ENCODE measurements around the gene FDXR. TPM values are rescaled to one million over a fixed set of nuclear protein-coding genes. Genes with fewer than 3 reads are reported as not detected.

Gene FDXR
- total and polyA plus RNA-seq, 2 donors (not counting 1 experiment from before 2014, with no cell fraction given) = 4.6 to 7.0 TPM

DNA sequence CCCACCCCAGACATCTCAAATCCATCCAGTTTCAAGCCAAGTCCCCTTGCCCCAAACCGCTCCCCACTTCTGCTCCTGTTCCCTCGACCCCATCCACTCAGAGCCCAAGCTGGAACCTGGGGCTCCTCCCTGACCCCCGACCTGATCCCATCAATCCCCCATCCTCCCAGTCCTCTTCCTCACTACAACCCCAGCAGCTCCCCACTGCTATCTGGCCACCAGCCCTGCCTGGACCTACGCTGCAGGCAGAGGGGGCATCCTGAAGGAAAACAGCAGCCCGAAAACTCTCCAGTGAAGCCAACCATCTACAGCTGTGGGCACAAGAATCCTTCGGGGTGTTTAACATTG is 3.9 kb downstream of the FDXR start:
- intact Hi-C loops (cut with micrococcal nuclease) = no loop called here
- H2AFZ ChIP-seq (ENCODE audit: insufficient read depth, low read depth, low read length, poor library complexity, severe bottlenecking) = no peak overlapping the region
- peaks cover 10 to 18% of the 10 kb centered on the region in 2 donors for H3K4me1 ChIP-seq (ENCODE audit: control insufficient read depth in 2 of 2, insufficient read depth in 2 of 2, low read length in 2 of 2)
- H3K9ac ChIP-seq (ENCODE audit: low read length) = no peak overlapping the region
- no peaks in the 10 kb centered on the region for H3K27me3 Mint-ChIP-seq
- POLR2A ChIA-PET = no interaction called here
- no peaks in the 10 kb centered on the region for H3K9me3 ChIP-seq (ENCODE audit: control extremely low read depth in 1 of 3, control insufficient read depth in 2 of 3, insufficient read depth in 1 of 3, low read length in 2 of 3)
- no peaks in the 10 kb centered on the region for H3K36me3 ChIP-seq (replicated peaks in 1 of 2; ENCODE audit: control extremely low read depth in 1 of 2, control insufficient read depth in 1 of 2, extremely low read depth in 1 of 2, insufficient read depth in 2 of 2, low read length in 1 of 2)
- peaks cover 0 to 6% (median 0%) of the 10 kb centered on the region in 4 experiments for H3K27me3 ChIP-seq (replicated peaks in 1 of 4; ENCODE audit: control extremely low read depth in 1 of 4, control insufficient read depth in 3 of 4, insufficient read depth in 4 of 4, low read length in 3 of 4)
- ATAC-seq (ENCODE audit: low read depth) = no peak
- H3K4me2 ChIP-seq (replicated peaks; ENCODE audit: low read depth, low read length, poor library complexity, severe bottlenecking) = no peak overlapping the region
- H3K4me3 ChIP-seq (ENCODE audit: control extremely low read depth in 1 of 5, extremely low read depth in 1 of 5, insufficient read depth in 1 of 5, low read depth in 2 of 5, low read length in 4 of 5) = no peak overlapping the region
- CTCF ChIA-PET = interaction anchor here (0.9 kb wide), 1 partner anchor 131 kb away, joined by 4 read pairs; no protein-coding TSS in a partner anchor
- no peaks in the 10 kb centered on the region for H3K9me3 Mint-ChIP-seq (ENCODE audit: insufficient read depth)
- H3K27ac Mint-ChIP-seq = no peak overlapping the region
- no peak overlapping the region for H3K4me3 Mint-ChIP-seq
- no peak for DNase-seq
- TF ChIP-seq EZH2 (IDR thresholded peaks at IDR 0.05; ENCODE audit: borderline replicate concordance, insufficient read depth, low read depth, low read length, poor library complexity, severe bottlenecking) = no peak
- no peak for TF ChIP-seq CTCF (IDR thresholded peaks at IDR 0.05)
- 93% methylated on average over 6 of the region's 6 CpGs for WGBS (ENCODE audit: insufficient coverage)
- H3K79me2 ChIP-seq (ENCODE audit: control insufficient read depth, insufficient read depth, low read length) = peaks cover 8% of the 10 kb centered on the region
- H4K20me1 ChIP-seq (ENCODE audit: control insufficient read depth, insufficient read depth, low read length, poor library complexity, severe bottlenecking) = no peaks in the 10 kb centered on the region
- peaks cover 12% of the 10 kb centered on the region for H3K4me1 Mint-ChIP-seq
- no peak overlapping the region for H3K27ac ChIP-seq (ENCODE audit: low read length in 2 of 2)

GRCh38 chr17:74868251-74868907 is 4.4 kb downstream of the FDXR start:
- Histone ChIP-seq H3K4me3 (ENCODE audit: control extremely low read depth in 1 of 5, extremely low read depth in 1 of 5, insufficient read depth in 1 of 5, low read depth in 2 of 5, low read length in 4 of 5) (no peak overlapping the region), H3K27me3 (replicated peaks in 1 of 4; ENCODE audit: control extremely low read depth in 1 of 4, control insufficient read depth in 3 of 4, insufficient read depth in 4 of 4, low read length in 3 of 4) (peaks cover 0 to 6% (median 0%) of the 10 kb centered on the region in 4 experiments), H3K4me2 (replicated peaks; ENCODE audit: low read depth, low read length, poor library complexity, severe bottlenecking) (no peak overlapping the region), H3K27ac (ENCODE audit: low read length in 2 of 2) (no peak overlapping the region), H3K9ac (ENCODE audit: low read length) (no peak overlapping the region), H4K20me1 (ENCODE audit: control insufficient read depth, insufficient read depth, low read length, poor library complexity, severe bottlenecking) (no peaks in the 10 kb centered on the region), H2AFZ (ENCODE audit: insufficient read depth, low read depth, low read length, poor library complexity, severe bottlenecking) (no peak overlapping the region), H3K79me2 (ENCODE audit: control insufficient read depth, insufficient read depth, low read length) (peaks cover 8% of the 10 kb centered on the region), H3K36me3 (replicated peaks in 1 of 2; ENCODE audit: control extremely low read depth in 1 of 2, control insufficient read depth in 1 of 2, extremely low read depth in 1 of 2, insufficient read depth in 2 of 2, low read length in 1 of 2) (no peaks in the 10 kb centered on the region), H3K9me3 (ENCODE audit: control extremely low read depth in 1 of 3, control insufficient read depth in 2 of 3, insufficient read depth in 1 of 3, low read length in 2 of 3) (no peaks in the 10 kb centered on the region), H3K4me1 (ENCODE audit: control insufficient read depth in 2 of 2, insufficient read depth in 2 of 2, low read length in 2 of 2) (peaks cover 8 to 13% of the 10 kb centered on the region in 2 donors)
- ChIA-PET CTCF (interaction anchor here (0.9 to 1.1 kb wide), 2 partner anchors 80 to 130 kb away, joined by 3 to 4 read pairs; no protein-coding TSS in a partner anchor), POLR2A (no interaction called here)
- ATAC-seq (ENCODE audit: low read depth) = no peak
- Mint-ChIP-seq H3K9me3 (ENCODE audit: insufficient read depth) (no peaks in the 10 kb centered on the region), H3K4me3 (no peak overlapping the region), H3K27me3 (peaks cover 3% of the 10 kb centered on the region), H3K4me1 (peaks cover 9% of the 10 kb centered on the region), H3K27ac (no peak overlapping the region)
- no peak for DNase-seq
- intact Hi-C loops (cut with micrococcal nuclease) = no loop called here
- TF ChIP-seq CTCF (IDR thresholded peaks at IDR 0.05) = no peak
- TF ChIP-seq EZH2 (IDR thresholded peaks at IDR 0.05; ENCODE audit: borderline replicate concordance, insufficient read depth, low read depth, low read length, poor library complexity, severe bottlenecking) = no peak
- WGBS (ENCODE audit: insufficient coverage) = 90% methylated on average over 11 of the region's 12 CpGs
